HG03060 (cell line): ENCODE data around the gene PCDHGA1.
"Not testable (repeated sequence)": the region's sequence is repeated elsewhere in the genome, so short reads cannot be mapped to it uniquely, and the experiment has no call there.

Experiments used
- ATAC-seq: cut with Tn5 transposase; IDR thresholded peaks from one replicate; pipeline ENCODE4 v1.9.1; 2021; ENCODE audit warnings: low read depth, moderate number of reproducible peaks; ENCODE audit not compliant: unreplicated experiment

Gene PCDHGA1

DNA sequence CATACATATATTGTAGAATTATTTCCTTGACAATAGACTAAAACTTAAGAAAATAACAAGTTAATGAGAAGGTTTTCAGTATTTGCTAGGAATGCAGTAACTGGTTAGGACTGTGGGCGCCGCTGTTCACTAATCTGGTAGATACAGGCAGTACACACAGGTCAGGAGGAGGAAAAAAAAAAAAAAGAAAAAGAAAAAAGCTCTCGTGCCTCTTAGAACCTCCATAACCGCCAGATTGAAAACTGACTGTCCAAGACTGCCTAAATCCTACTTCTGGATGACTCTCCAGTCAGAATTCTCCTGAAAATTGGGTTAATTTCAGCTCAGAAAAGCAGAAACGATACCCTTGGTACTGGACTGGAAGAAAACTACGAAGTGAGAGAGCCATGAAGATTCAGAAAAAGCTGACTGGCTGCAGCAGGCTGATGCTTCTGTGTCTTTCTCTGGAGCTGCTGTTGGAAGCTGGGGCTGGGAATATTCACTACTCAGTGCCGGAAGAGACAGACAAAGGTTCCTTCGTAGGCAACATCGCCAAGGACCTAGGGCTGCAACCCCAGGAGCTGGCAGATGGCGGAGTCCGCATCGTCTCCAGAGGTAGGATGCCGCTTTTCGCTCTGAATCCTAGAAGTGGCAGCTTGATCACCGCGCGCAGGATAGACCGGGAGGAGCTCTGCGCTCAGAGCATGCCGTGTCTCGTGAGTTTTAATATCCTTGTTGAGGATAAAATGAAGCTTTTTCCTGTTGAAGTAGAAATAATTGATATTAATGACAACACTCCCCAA, at the start of gene PCDHGA1:
Gene PCDHGA1, plus strand, starts transcription at position 216 of the 782 bp plus-strand sequence.
- ATAC-seq: no peak

DNA sequence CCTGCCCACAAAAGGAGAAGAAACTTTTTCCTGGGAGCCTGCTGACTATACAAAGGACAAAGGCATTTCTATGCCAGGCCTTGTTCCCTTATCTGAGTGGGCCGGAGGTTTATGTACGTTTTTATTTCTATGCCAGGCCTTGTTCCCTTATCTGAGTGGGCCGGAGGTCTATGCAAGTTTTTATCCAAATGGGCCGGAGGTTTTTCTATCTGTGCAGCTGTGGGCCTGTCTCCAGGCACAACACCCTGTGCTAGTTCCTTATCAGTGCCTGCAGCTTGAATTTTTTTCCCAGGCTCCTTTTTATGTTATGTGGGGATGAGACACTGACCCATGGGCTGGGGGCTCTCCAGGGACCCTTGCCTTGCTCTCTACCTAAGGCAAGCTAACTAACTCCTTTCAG, 31.9 kb upstream of the PCDHGA1 start:
- ATAC-seq: no peak

- ATAC-seq: no peak
Observed at GRCh38 chr5:141303756-141304155, 26.6 kb upstream of the PCDHGA1 start, which contains the start of gene SLC25A2. SLC25A2 (minus strand) TSS chr5:141304049; CDS start chr5:141303865, 184 bp downstream.

DNA sequence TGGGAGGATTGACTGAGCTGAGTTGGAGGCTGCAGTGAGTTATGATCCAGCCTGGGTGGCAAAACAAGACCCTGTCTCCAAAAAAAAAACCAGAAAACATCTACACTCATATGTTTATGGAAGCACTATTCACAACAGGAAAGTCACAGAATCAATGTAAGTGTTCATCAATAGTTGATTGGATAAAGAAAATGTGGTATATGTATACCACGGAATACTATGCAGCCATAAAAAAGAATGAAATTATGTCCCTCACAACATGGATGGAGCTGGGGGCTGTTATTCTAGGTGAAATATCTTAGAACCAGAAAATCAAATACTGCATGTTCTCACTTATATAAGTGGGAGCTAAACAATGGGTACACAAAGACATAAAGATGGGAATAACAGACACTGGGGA, 23.7 kb upstream of the PCDHGA1 start:
- ATAC-seq: no peak

DNA sequence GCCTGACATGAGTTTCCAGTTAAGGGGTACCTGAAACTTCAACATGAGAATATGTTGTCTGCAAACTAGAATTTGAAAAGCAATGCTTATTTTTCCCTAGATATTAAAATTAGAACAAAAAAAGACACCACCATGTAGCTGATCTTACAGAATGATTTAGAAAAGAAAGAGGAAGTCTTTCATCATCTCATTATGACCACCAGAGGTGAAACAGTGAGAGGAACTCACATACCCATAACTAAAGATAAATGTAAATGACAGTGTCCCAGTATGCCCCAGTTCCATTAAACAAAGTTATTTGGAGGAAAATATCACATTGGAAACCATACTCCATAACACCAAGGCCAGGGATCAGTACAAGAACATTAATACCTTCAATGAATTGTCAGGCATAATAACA, 16.6 kb upstream of the PCDHGA1 start:
- no peak for ATAC-seq

DNA sequence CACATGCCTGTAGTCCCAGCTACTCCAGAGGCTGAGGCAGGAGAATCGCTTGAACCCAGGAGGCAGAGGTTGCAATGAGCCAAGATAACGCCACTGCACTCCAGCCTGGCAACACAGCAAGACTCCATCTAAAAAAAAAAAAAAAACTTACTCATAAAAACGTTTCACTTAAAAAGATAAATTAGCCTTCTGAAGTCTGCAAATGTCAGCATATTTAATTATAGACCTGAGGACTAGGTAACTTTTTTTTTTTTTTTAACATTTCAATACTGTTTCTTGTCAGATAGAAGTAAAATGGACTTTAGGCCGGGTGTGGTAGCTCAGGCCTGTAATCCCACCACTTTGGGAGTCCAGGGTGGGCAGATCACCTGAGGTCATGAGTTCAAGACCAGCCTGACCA, 13.4 kb upstream of the PCDHGA1 start:
- not testable (repeated sequence) for ATAC-seq

DNA sequence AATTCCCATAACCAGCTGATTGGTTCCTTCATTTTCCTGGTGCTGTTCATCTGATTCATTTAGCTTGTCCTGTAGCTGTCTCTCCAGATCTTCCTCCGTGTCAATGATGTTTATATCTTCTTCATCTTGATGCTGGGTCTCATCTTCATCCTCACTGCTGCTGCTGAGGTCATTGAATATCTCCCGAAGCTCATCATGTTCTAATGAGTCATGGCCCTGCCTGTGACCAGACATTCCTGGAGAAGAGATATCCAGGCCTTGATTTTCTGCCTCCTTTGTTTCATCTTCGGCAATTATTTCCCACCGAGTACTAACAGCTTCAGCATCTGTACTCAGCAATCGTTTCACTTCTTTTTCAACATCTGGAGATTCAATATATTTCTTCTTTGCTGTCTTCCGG, 11.1 kb upstream of the PCDHGA1 start:
- no peak for ATAC-seq

DNA sequence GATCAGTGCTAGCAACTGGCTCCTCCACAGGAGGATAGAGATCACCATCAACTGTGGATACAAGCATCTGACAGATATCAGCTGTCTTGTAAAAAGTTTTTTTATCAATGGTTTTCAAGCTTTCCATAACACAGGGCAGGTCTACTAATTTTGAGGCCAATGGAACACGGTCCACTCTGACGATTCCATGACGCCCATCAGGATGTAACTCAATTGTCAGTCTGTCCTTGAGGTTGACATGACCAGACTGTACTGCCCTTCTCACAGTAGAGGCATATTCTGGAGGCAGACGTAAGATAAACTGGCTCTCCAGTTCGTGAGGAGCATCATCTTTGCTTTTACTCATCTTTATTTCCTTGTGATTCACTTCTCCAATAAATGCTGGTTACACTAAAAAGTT, 10.6 kb upstream of the PCDHGA1 start:
- ATAC-seq: no peak

GRCh38 chr5:141320225-141321169, 9.8 kb upstream of the PCDHGA1 start, which contains the start of gene TAF7:
TAF7 (minus strand) TSS chr5:141320784; CDS start chr5:141320044, 740 bp downstream.
- ATAC-seq: peak; percentile 86

GRCh38 chr5:141322261-141322660, 8.1 kb upstream of the PCDHGA1 start:
- ATAC-seq: no peak

- peak; percentile 59 for ATAC-seq
Observed at GRCh38 chr5:141326088-141326854, 4.0 kb upstream of the PCDHGA1 start.

GRCh38 chr5:141328231-141328630, 2.1 kb upstream of the PCDHGA1 start:
- ATAC-seq: no peak

- not testable (repeated sequence) for ATAC-seq
Observed at GRCh38 chr5:141332571-141332970, 2.3 kb downstream of the PCDHGA1 start.

GRCh38 chr5:141338538-141339306, 8.4 kb downstream of the PCDHGA1 start, which contains the start of gene PCDHGA2:
PCDHGA2 (plus strand) TSS chr5:141338760.
- no peak for ATAC-seq

GRCh38 chr5:141340781-141341354, 10.6 kb downstream of the PCDHGA1 start:
- ATAC-seq: not testable (repeated sequence)

GRCh38 chr5:141342773-141343172, 12.5 kb downstream of the PCDHGA1 start:
- no peak for ATAC-seq

DNA sequence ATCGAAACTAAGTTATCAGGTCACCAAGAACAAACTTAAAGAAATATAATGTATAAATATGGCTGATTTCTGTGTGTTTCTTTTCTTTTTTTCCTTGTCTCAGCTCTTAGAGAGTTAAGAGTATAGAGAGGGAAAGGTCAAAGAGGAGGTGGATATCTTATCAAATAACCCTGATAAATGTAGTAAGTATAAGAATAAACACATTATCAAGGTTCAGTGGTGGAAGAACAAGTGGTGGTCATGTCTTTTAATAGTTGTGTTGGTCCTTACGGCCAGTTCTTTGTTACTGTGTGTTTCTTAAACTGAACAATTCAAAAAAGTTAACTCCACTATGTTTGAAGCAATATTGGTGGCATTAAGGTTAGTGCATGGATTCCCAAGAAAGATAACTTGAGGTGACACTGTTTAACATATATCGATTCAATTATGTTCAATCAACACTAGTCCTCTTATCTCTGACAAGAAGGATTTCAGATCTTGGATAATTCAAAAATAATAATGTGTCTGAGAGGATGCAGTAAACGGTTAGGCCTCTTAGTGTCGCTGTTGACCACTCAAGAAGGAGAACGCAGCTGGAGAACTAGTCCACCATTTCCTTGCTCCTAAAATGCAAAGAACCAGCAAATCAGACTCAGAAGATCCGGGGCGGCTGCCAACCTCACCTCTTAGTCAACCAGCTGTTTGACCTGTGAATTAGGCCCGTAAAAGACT, 13.1 kb downstream of the PCDHGA1 start, which contains the start of gene PCDHGA3:
Gene PCDHGA3, plus strand, starts transcription at position 588 of the 711 bp plus-strand sequence. CDS start 205 bp downstream, outside the sequence.
- ATAC-seq: no peak

GRCh38 chr5:141343953-141344463, 13.7 kb downstream of the PCDHGA1 start:
- ATAC-seq: no peak
